Measurements from ENCODE around the gene SRF. TPM values are rescaled to one million over a fixed set of nuclear protein-coding genes. Genes with fewer than 3 reads are reported as not detected.
A peak's percentile ranks its signal among the peaks of the same experiment; 100 is the strongest.
"Not testable (repeated sequence)": the region's sequence is repeated elsewhere in the genome, so short reads cannot be mapped to it uniquely, and the experiment has no call there.

Gene SRF
- 19.3 TPM for total RNA-seq

DNA sequence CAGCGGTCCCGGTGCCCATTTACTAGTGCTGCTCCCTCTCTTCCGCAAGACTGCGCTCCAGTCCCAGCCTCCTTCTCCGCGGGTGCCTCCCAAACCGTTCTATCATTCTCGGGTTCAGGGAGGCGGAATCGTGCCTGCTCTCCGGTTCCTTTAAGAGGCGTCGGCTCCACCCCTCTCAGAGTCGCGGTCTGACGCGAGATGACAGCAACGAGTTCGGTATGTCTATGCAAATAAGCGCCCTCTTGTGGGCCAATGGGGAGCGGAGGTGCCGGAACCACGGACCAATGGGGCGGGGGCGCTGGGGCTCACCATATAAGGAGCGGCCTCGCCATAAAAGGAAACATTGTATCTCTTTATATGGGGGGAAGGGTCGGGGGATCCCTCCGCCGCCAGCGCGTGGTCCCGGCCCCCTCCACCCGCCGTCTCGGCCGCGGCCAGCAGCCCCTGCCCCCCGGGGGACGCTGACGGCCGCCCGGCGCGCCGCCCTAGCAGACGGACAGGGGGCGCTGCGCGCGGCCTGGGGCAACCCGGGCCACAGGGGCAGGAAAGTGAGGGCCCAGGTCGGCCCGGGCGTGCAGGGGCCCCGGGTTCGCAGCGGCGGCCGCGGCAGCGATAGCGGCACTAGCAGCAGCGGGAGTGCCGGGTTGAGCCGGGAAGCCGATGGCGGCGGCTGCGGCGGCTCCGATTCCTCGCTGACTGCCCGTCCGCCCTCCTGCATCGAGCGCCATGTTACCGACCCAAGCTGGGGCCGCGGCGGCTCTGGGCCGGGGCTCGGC, at the start of gene SRF:
Gene SRF, plus strand, starts transcription at position 339 of the 776 bp plus-strand sequence. Its CDS starts 388 bp downstream, at position 727.
- ATAC-seq, result peak; percentile 84

DNA sequence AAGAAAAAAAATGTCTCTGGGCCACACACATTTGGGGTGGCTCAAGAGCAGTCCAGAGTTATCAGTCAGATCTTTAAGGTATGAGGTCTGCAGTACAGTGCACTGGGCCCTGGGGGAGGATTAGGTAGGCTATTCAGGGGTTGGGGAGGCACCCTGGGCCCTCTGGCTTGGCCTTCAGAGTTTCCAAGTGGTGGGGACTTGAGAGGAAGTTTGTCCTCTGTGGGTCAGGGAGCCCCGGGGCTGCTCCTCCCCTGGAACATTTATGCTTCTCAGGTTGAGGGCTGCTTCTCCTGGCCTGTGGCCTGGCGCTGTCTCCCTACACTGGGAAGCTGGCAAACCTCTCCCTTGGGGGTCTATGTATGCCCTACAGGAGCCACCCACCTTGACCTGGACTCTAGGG, 48.9 kb upstream of the SRF start:
- ATAC-seq, result no peak

DNA sequence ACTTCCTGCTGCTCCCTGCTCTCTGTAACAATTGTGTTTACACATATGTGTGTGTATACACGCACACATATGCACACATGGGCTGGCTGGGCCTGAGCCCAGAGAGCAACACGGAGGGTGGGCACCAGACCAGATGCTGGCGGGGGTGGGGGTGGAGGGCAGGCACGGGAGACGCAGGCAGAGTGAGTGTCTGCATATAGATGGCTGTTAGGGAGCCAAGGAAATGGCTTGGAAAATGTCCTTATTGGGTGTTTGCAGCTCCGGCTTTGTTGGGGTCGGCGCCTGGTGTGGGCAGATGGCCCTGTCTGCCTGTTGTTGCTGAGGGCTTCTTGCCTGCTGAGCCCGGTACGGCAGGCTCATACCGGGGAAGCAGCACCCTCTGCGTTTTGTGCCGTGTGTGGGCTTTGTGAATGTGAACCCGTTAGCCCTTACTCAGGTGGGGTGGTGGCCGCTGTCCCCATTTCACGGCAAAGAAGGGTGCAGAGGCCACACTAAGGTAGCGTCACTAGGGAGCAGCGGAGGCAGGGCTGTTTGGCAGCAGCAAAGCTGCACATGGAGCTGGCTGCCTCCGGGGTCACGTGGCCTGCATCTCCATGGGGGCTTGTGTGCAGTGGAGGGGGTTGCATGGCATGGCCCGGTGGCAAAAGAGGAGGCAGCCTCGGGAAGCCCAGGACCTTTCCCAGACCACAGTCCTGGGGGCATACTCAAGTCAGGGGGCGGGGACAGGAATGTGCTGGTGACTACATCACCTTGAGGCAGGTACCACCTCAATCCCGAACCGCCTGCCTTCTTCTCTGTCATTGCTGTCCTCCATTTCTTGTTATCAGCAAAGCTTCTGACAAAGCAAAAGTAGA, 47.4 kb upstream of the SRF start:
- no peak for ATAC-seq

GRCh38 chr6:43124481-43124880, 46.6 kb upstream of the SRF start:
- no peak for ATAC-seq

GRCh38 chr6:43125119-43125518, 46.0 kb upstream of the SRF start:
- no peak for ATAC-seq

- ATAC-seq, result no peak
Measured at GRCh38 chr6:43125555-43125954, 45.5 kb upstream of the SRF start.

- no peak for ATAC-seq
Measured at GRCh38 chr6:43127180-43127579, 43.9 kb upstream of the SRF start.

DNA sequence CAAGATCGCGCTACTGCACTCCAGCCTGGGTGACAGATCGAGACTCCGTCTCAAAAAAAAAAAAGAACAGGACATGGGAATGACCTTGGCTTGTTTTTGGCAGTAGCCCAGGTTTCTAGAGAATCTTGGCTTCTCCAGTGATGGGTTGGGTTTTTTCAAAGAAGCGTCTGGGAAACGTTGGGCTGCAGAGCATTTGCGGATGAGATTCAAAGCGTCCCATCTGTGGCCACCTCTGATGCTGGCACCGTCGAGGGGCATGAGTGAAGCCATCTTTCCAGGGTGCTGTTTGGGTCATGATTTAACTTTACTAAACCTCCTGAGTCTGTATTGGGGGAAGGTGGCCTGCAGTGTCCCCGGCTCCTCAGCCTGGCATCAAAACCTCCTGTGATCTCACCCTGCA, 43.2 kb upstream of the SRF start:
- ATAC-seq, result no peak

- ATAC-seq, result no peak
Measured at GRCh38 chr6:43128926-43129325, 42.1 kb upstream of the SRF start.

DNA sequence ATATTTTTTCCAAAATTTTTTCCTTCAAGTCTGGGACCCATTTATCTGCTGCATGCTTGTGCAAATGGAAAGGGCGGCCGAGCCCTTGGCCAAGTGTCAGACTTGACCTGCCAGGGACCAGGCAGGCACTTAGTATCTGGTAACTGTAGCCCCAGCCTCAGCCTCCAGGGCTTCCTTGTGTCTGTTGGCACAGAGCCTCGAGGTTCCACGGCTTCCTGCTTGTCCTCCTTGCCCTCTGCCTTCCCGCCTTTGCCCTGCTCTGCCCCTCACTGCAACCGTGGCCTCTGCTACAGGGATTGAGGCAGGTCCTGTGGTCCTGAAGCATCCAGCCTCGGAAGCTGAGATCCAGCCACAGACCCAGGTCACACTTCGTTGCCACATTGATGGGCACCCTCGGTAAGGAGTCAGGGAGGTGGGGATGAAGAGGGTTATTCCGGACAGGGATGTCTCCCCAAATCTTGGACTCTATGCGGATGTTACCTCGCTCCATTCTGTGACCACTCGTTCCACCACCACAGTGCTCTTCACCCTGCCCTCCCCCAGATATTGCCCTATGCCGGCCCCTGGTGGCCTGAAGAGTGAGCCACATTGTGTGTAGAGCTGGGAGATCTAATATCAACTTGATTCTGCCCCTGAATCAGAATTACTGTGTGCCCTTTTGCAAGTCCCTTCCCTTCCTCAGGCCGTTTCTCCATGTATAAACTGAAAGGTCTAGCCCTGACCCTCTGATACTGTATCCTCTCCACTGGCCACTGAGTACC, 41.5 kb upstream of the SRF start:
- ATAC-seq, result peak; percentile 29

- no peak for ATAC-seq
Measured at GRCh38 chr6:43130429-43130828, 40.6 kb upstream of the SRF start.

- not testable (repeated sequence) for ATAC-seq
Measured at GRCh38 chr6:43131379-43131778, 39.7 kb upstream of the SRF start.

GRCh38 chr6:43138267-43138666, 32.8 kb upstream of the SRF start:
- ATAC-seq, result no peak

- ATAC-seq, result not testable (repeated sequence)
Measured at GRCh38 chr6:43139973-43140372, 31.1 kb upstream of the SRF start.

DNA sequence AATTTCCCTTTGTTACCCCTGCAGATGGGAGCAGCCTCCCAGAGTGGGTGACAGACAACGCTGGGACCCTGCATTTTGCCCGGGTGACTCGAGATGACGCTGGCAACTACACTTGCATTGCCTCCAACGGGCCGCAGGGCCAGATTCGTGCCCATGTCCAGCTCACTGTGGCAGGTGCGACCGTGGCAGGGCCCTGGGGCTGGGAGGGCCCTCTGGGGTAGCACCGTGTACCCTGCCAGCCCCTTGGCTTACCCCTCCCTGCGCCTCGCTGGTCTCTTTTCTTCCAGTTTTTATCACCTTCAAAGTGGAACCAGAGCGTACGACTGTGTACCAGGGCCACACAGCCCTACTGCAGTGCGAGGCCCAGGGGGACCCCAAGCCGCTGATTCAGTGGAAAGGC, 29.4 kb upstream of the SRF start:
- ATAC-seq, result no peak

DNA sequence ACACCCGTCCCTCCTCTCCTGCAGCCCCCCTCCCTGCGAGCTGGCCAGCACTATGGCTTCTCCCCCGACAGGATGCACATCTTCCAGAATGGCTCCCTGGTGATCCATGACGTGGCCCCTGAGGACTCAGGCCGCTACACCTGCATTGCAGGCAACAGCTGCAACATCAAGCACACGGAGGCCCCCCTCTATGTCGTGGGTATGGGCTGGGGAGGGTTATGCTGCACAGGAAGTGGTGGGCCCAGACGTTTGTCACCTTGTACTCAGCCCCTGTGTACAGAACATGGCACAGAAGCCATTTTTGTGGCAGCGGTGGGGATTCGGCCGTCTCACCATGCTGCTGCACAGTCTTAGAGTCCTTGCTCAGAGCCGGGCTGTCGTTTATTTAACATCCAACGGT, 29.0 kb upstream of the SRF start:
- no peak for ATAC-seq

- peak; percentile 90 for ATAC-seq
Measured at GRCh38 chr6:43143235-43144128, 27.6 kb upstream of the SRF start.

DNA sequence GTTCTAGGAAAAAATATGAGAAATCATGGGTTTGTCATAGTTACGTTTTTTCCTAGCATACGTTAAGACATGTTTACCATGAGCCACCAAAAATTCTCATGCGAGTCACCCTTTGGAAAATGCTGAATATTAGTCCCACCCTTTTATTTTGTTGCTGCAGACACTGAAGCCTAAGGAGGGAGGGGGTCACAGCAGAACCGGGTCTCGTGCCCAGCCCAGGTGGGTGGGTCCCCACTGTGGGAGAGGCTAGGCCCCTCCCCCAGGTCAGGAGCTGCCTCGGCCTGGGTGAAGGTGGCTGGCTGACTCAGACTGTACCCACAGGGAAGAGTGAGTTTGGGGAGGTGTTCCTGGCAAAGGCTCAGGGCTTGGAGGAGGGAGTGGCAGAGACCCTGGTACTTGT, 26.2 kb upstream of the SRF start:
- peak; percentile 45 for ATAC-seq

GRCh38 chr6:43146261-43146660, 24.8 kb upstream of the SRF start:
- no peak for ATAC-seq

DNA sequence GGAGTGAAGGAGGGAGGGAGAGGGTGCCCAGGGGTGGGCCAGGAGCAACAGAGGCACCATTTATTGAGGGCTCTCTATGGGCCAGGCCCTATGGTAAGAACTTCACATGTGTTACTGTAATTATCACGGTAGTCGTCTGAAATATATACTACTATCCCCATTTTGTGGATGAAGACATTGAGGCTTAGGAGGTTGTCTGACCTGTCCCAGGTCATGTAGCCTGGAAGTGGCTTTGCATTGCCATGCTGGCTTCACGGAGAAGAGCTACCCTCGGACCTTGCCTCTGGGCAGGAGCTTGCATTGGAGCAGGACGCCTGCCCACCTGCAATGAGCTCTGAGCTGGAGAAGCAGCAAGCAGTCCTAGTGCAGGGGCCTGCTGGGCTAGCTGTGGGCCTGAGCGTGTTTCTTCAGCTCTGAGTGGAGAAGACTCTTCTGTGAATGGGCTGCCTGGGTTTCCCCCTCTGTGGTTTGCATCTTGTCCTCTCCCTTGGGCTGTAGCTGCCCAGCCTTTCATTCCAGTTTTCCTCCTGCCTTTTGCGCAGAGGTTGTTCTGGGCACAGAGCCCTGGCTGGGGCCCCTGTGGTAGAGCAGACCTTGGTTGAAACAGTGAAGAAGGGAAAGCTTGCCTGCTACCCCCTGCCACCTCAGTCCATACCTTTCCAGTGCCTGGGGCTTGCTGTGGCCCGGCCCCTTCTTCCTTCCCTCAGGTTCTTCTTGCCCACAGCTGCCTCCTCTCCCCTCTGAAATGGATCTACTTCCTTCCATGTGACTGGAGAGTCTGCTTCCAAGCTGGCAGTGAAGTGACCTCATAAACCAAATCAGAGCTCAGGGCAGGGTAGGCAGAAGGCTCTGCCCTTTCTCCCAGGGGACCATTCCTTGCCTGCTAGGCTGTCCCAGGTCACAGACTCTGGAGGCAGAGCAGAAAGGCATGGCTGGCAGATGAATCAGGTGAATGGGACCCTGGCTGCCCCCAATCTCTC, 24.1 kb upstream of the SRF start:
- ATAC-seq, result no peak

Data from esophagus mucosa (tissue), 1 donor.